ENCODE measurements around the gene UFSP2.

DNA sequence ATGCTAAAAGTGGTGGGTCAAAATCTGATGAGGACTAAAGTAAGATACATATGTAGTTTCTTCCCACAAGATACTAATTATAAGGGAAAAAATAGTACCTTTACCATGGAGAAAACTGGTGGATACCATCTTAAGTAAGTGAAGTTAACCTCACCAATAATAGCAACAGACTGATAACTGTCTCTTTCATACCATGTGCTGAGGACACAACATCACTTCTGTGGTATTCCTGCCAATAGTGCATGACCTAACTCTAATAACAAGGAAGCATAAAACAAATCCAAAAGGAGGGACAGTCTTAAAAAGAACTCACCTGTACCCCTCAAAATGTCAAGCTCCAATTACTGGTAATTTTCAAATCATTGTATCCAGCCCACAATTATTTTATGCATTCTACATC is 8.8 kb downstream of the UFSP2 start:
- TF ChIP-seq, protein P1, sequence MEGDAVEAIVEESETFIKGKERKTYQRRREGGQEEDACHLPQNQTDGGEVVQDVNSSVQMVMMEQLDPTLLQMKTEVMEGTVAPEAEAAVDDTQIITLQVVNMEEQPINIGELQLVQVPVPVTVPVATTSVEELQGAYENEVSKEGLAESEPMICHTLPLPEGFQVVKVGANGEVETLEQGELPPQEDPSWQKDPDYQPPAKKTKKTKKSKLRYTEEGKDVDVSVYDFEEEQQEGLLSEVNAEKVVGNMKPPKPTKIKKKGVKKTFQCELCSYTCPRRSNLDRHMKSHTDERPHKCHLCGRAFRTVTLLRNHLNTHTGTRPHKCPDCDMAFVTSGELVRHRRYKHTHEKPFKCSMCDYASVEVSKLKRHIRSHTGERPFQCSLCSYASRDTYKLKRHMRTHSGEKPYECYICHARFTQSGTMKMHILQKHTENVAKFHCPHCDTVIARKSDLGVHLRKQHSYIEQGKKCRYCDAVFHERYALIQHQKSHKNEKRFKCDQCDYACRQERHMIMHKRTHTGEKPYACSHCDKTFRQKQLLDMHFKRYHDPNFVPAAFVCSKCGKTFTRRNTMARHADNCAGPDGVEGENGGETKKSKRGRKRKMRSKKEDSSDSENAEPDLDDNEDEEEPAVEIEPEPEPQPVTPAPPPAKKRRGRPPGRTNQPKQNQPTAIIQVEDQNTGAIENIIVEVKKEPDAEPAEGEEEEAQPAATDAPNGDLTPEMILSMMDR (IDR thresholded peaks at IDR 0.05; ENCODE audit: insufficient read depth, low read length) = no peak
- no peak for TF ChIP-seq POLR2AphosphoS5 (IDR thresholded peaks at IDR 0.05; ENCODE audit: low read depth)
- TF ChIP-seq REST (IDR thresholded peaks at IDR 0.05; ENCODE audit: insufficient replicate concordance, low read depth) = no peak
- no peak for TF ChIP-seq SPI1 (IDR thresholded peaks at IDR 0.05; ENCODE audit: borderline replicate concordance, low read depth)
